Activated T-helper 2 cell treated with anti-CD3 and anti-CD28 coated beads, Interferon-gamma antibody, Interleukin-2, Interleukin-4, amounts not matched to agents 10 μg/mL and 5 μg/mL and 100 μg/mL, durations not matched to agents 14 hours and 24 hours and 36 hours (primary cell): ENCODE results near the gene POU5F1. TPM values are rescaled to one million over a fixed set of nuclear protein-coding genes. Genes with fewer than 3 reads are reported as not detected.
"Not testable (repeated sequence)": the region's sequence is repeated elsewhere in the genome, so short reads cannot be mapped to it uniquely, and the experiment has no call there.

Experiments
- DNase-seq: peaks from one replicate; pipeline ENCODE4 v3.0.0; 2021; ENCODE audit warnings: low spot score
- H3K27ac Mint-ChIP-seq: one replicate; pipeline ENCODE4 v1.8.0; 2021; ENCODE audit warnings: mixed read lengths
- H3K27me3 Mint-ChIP-seq: one replicate; pipeline ENCODE4 v1.8.0; 2021; ENCODE audit warnings: low read depth, mixed read lengths
- H3K36me3 Mint-ChIP-seq: one replicate; pipeline ENCODE4 v1.8.0; 2021; ENCODE audit warnings: low read depth, mixed read lengths
- H3K4me1 Mint-ChIP-seq: one replicate; pipeline ENCODE4 v1.8.0; 2021; ENCODE audit warnings: low read depth, mixed read lengths
- H3K4me3 Mint-ChIP-seq: one replicate; pipeline ENCODE4 v1.8.0; 2021; ENCODE audit warnings: low read depth, mild to moderate bottlenecking, moderate library complexity, mixed read lengths
- H3K9me3 Mint-ChIP-seq: one replicate; pipeline ENCODE4 v1.8.0; 2021; ENCODE audit warnings: mixed read lengths
- intact Hi-C: fragments of 100-400 bp; cut with micrococcal nuclease; formaldehyde crosslinking; loops from one replicate; pipeline ENCODE4 v1.15.1; 2023
- total RNA-seq: library from RNA; stranded (reverse); gene quantifications from 2 replicates; pipeline ENCODE4 v1.2.3, GENCODE V29; 2022

The POU5F1 gene
- total RNA-seq, 1 donor from 2014 or later: not detected

- intact Hi-C loops: no loop called here
- Mint-ChIP-seq H3K27ac (no peak overlapping the region), H3K4me1 (peaks cover 3% of the 10 kb centered on the region), H3K27me3 (no peaks in the 10 kb centered on the region), H3K9me3 (no peaks in the 10 kb centered on the region), H3K36me3 (no peaks in the 10 kb centered on the region), H3K4me3 (no peak overlapping the region)
- DNase-seq: no peak
Observed at GRCh38 chr6:31170987-31171671, 647 bp upstream of the POU5F1 start.

- H3K4me3 Mint-ChIP-seq, DNase-seq, intact Hi-C loops, H3K27me3 Mint-ChIP-seq, H3K9me3 Mint-ChIP-seq, H3K36me3 Mint-ChIP-seq, H3K27ac Mint-ChIP-seq, H3K4me1 Mint-ChIP-seq: not testable (repeated sequence)
Observed at GRCh38 chr6:31169858-31170599, 453 bp downstream of the POU5F1 start.

- intact Hi-C loops: no loop called here
- peaks cover 3% of the 10 kb centered on the region for H3K36me3 Mint-ChIP-seq
- H3K4me1 Mint-ChIP-seq: peaks cover 3% of the 10 kb centered on the region
- DNase-seq: no peak
- no peak overlapping the region for H3K4me3 Mint-ChIP-seq
- no peak overlapping the region for H3K27ac Mint-ChIP-seq
- H3K9me3 Mint-ChIP-seq: no peaks in the 10 kb centered on the region
- no peaks in the 10 kb centered on the region for H3K27me3 Mint-ChIP-seq
Observed at GRCh38 chr6:31169123-31169857, 1.2 kb downstream of the POU5F1 start.

- Mint-ChIP-seq H3K27ac (no peak overlapping the region), H3K4me1 (peaks cover 4% of the 10 kb centered on the region), H3K4me3 (no peak overlapping the region), H3K36me3 (peaks cover 9% of the 10 kb centered on the region), H3K9me3 (no peaks in the 10 kb centered on the region), H3K27me3 (no peaks in the 10 kb centered on the region)
- intact Hi-C loops: no loop called here
- no peak for DNase-seq
Observed at GRCh38 chr6:31168606-31169005, 1.9 kb downstream of the POU5F1 start.

GRCh38 chr6:31165986-31166385, 4.5 kb downstream of the POU5F1 start:
- H3K36me3 Mint-ChIP-seq: peaks cover 34% of the 10 kb centered on the region
- intact Hi-C loops: no loop called here
- no peaks in the 10 kb centered on the region for H3K27me3 Mint-ChIP-seq
- DNase-seq: no peak
- H3K9me3 Mint-ChIP-seq: no peaks in the 10 kb centered on the region
- peaks cover 14% of the 10 kb centered on the region for H3K4me1 Mint-ChIP-seq
- H3K27ac Mint-ChIP-seq: no peak overlapping the region
- H3K4me3 Mint-ChIP-seq: no peak overlapping the region

- H3K27me3 Mint-ChIP-seq, DNase-seq, H3K4me3 Mint-ChIP-seq, H3K27ac Mint-ChIP-seq, intact Hi-C loops, H3K9me3 Mint-ChIP-seq: not testable (repeated sequence)
- H3K36me3 Mint-ChIP-seq: peaks cover 40% of the 10 kb centered on the region
- peaks cover 18% of the 10 kb centered on the region for H3K4me1 Mint-ChIP-seq
Observed at GRCh38 chr6:31165064-31165832, 5.2 kb downstream of the POU5F1 start.

GRCh38 chr6:31164475-31165063, 5.9 kb downstream of the POU5F1 start:
- intact Hi-C loops, H3K4me3 Mint-ChIP-seq, H3K27ac Mint-ChIP-seq, DNase-seq, H3K27me3 Mint-ChIP-seq, H3K9me3 Mint-ChIP-seq: not testable (repeated sequence)
- peaks cover 45% of the 10 kb centered on the region for H3K36me3 Mint-ChIP-seq
- H3K4me1 Mint-ChIP-seq: peaks cover 23% of the 10 kb centered on the region

GRCh38 chr6:31163922-31164321, 6.6 kb downstream of the POU5F1 start:
- Mint-ChIP-seq H3K36me3 (peaks cover 52% of the 10 kb centered on the region), H3K27ac (no peak overlapping the region), H3K4me3 (no peak overlapping the region), H3K9me3 (no peaks in the 10 kb centered on the region), H3K4me1 (peaks cover 23% of the 10 kb centered on the region), H3K27me3 (no peaks in the 10 kb centered on the region)
- intact Hi-C loops: no loop called here
- DNase-seq: no peak

GRCh38 chr6:31162463-31163165, 7.9 kb downstream of the POU5F1 start:
- DNase-seq: no peak
- intact Hi-C loops: no loop called here
- peaks cover 23% of the 10 kb centered on the region for H3K4me1 Mint-ChIP-seq
- peaks cover 61% of the 10 kb centered on the region for H3K36me3 Mint-ChIP-seq
- no peak overlapping the region for H3K4me3 Mint-ChIP-seq
- H3K27me3 Mint-ChIP-seq: no peaks in the 10 kb centered on the region
- H3K9me3 Mint-ChIP-seq: no peaks in the 10 kb centered on the region
- H3K27ac Mint-ChIP-seq: no peak overlapping the region

- H3K4me3 Mint-ChIP-seq: peak overlapping the region; percentile 3
- H3K36me3 Mint-ChIP-seq: peaks cover 61% of the 10 kb centered on the region
- intact Hi-C loops: no loop called here
- DNase-seq: no peak
- no peak overlapping the region for H3K27ac Mint-ChIP-seq
- no peaks in the 10 kb centered on the region for H3K9me3 Mint-ChIP-seq
- H3K27me3 Mint-ChIP-seq: no peaks in the 10 kb centered on the region
- H3K4me1 Mint-ChIP-seq: peaks cover 33% of the 10 kb centered on the region
Observed at GRCh38 chr6:31161216-31162126, 9.0 kb downstream of the POU5F1 start.
